Keratinocyte (primary cell): ENCODE data around the gene TACC3. TPM values are rescaled to one million over a fixed set of nuclear protein-coding genes. Genes with fewer than 3 reads are reported as not detected.
A peak's percentile ranks its signal among the peaks of the same experiment; 100 is the strongest.

Experiments used
- DNase-seq: peaks from one replicate; pipeline ENCODE4 v3.0.0-alpha.2; 2011; ENCODE audit warnings: low read depth, missing footprints, low spot score
- FAIRE-seq: peaks from 2 replicates; lab custom pipeline; 2011; peaks lifted over from hg19 to GRCh38; lab: Jason Lieb, UNC
- H2AFZ ChIP-seq: 2 replicates; pipeline ENCODE4 v1.6.0; 2012; ENCODE audit warnings: low read length, control low read depth, inconsistent platforms; ENCODE audit not compliant: control insufficient read depth
- H3K27ac ChIP-seq: 2 replicates; pipeline ENCODE4 v1.5.1; 2011; ENCODE audit warnings: low read length; ENCODE audit not compliant: control insufficient read depth, insufficient read depth
- H3K27me3 ChIP-seq: 3 replicates; pipeline ENCODE4 v1.6.0; 2011; ENCODE audit warnings: low read length; ENCODE audit not compliant: control insufficient read depth, insufficient read depth; ENCODE audit errors: extremely low read depth
- H3K36me3 ChIP-seq, 2 experiments: 2 replicates in 1 of 2; 3 replicates in 1 of 2; pipeline ENCODE4 v1.5.1; 2011; ENCODE audit warnings: low read length in 2 of 2, mild to moderate bottlenecking in 1 of 2; ENCODE audit not compliant: control insufficient read depth in 2 of 2, insufficient read depth in 2 of 2; ENCODE audit errors: extremely low read depth in 1 of 2
- H3K4me1 ChIP-seq: 3 replicates; pipeline ENCODE4 v1.5.1; 2011; ENCODE audit warnings: low read length; ENCODE audit not compliant: control insufficient read depth, insufficient read depth; ENCODE audit errors: extremely low read depth
- H3K4me2 ChIP-seq: 3 replicates; pipeline ENCODE4 v1.6.0; 2011; ENCODE audit warnings: low read depth, low read length; ENCODE audit not compliant: control insufficient read depth, insufficient read depth; ENCODE audit errors: extremely low read depth
- H3K4me3 ChIP-seq, 3 experiments: fragments of 200-600 bp in 1 of 3; sonication (generic) in 1 of 3; 2 replicates in 2 of 3; 3 replicates in 1 of 3; pipeline ENCODE4 v1.5.1; 2011 to 2016; ENCODE audit warnings: low read length in 3 of 3, mild to moderate bottlenecking in 3 of 3, control low read depth in 2 of 3, inconsistent platforms in 1 of 3, low read depth in 1 of 3, mixed read lengths in 1 of 3, mixed run types in 1 of 3, moderate library complexity in 1 of 3; ENCODE audit not compliant: control insufficient read depth in 2 of 3, insufficient read depth in 2 of 3; ENCODE audit errors: extremely low read depth in 1 of 3
- H3K79me2 ChIP-seq: 2 replicates; pipeline ENCODE4 v1.6.0; 2012; ENCODE audit warnings: low read length; ENCODE audit not compliant: control insufficient read depth, insufficient read depth
- H3K9ac ChIP-seq: 3 replicates; pipeline ENCODE4 v1.6.0; 2011; ENCODE audit warnings: low read length; ENCODE audit not compliant: control insufficient read depth, insufficient read depth; ENCODE audit errors: extremely low read depth
- H3K9me1 ChIP-seq: 3 replicates; pipeline ENCODE4 v1.6.0; 2011; ENCODE audit warnings: low read length; ENCODE audit not compliant: control insufficient read depth, insufficient read depth; ENCODE audit errors: extremely low read depth
- H3K9me3 ChIP-seq: 2 replicates; pipeline ENCODE4 v1.5.1; 2012; ENCODE audit warnings: low read depth, low read length; ENCODE audit not compliant: control insufficient read depth
- H4K20me1 ChIP-seq: 3 replicates; pipeline ENCODE4 v1.6.0; 2011; ENCODE audit warnings: low read length; ENCODE audit not compliant: control insufficient read depth, insufficient read depth; ENCODE audit errors: extremely low read depth
- CTCF ChIP-seq, 3 experiments: IDR thresholded peaks in 1 of 3; conservative IDR thresholded peaks in 1 of 3; optimal IDR thresholded peaks in 1 of 3; 2 replicates in 2 of 3; 3 replicates in 1 of 3; pipeline versions ENCODE3 to v1.5.1; 2011; ENCODE audit warnings: low read length in 3 of 3, mild to moderate bottlenecking in 3 of 3, moderate library complexity in 2 of 3, control low read depth in 1 of 3, inconsistent platforms in 1 of 3; ENCODE audit not compliant: insufficient read depth in 2 of 3; ENCODE audit errors: extremely low read depth in 1 of 3
- EZH2 ChIP-seq: IDR thresholded peaks from one replicate; pipeline ENCODE4 v1.6.1; 2012; ENCODE audit warnings: inconsistent platforms, mild to moderate bottlenecking, low read length, moderate library complexity
- dilution Hi-C: fragments of 300-500 bp; cut with MboI; formaldehyde crosslinking; loops from one replicate; pipeline ENCODE4 v1.7.0; 2020; ENCODE audit warnings: low sequenced_read_pairs; ENCODE audit not compliant: extremely low pct_ligation_motif_present
- polyA plus RNA-seq, 5 experiments: library from polyadenylated mRNA; depleted of rRNA in 3 of 5; stranded (reverse) in 3 of 5; stranded (forward) in 1 of 5; unstranded in 1 of 5; fragments of >200 nt; gene quantifications; 1 replicate in 1 of 5; 2 replicates in 3 of 5; 3 replicates in 1 of 5; pipeline versions ENCODE4 v1.2.1 to v1.2.3, GENCODE V29; 2011 to 2012; ENCODE audit warnings: missing spikeins in 2 of 5, low read depth in 1 of 5, low replicate concordance in 1 of 5

The TACC3 gene
- polyA plus RNA-seq, 1 donor (not counting 4 experiments of a cell fraction or from before 2014, with no cell fraction given) = 19.1 TPM

- H4K20me1 ChIP-seq = no peaks in the 10 kb centered on the region
- H3K4me1 ChIP-seq = peaks cover 46% of the 10 kb centered on the region
- FAIRE-seq = peak; percentile 96
- no peaks in the 10 kb centered on the region for H3K36me3 ChIP-seq
- DNase-seq = peak; percentile 76
- H3K9me1 ChIP-seq = no peaks in the 10 kb centered on the region
- H3K79me2 ChIP-seq = no peaks in the 10 kb centered on the region
- dilution Hi-C loops = no loop called here
- H3K4me3 ChIP-seq = no peak overlapping the region
- H3K27ac ChIP-seq = no peak overlapping the region
- no peak overlapping the region for H2AFZ ChIP-seq
- no peaks in the 10 kb centered on the region for H3K9me3 ChIP-seq
- no peaks in the 10 kb centered on the region for H3K27me3 ChIP-seq
- H3K9ac ChIP-seq = no peak overlapping the region
- TF ChIP-seq CTCF (optimal IDR thresholded peaks at IDR 0.05 in 1 of 3, IDR thresholded peaks at IDR 0.05 in 1 of 3, conservative IDR thresholded peaks at IDR 0.05 in 1 of 3; ENCODE audit: extremely low read depth in 1 of 3, insufficient read depth in 2 of 3, low read length in 3 of 3) (no peak), EZH2 (no peak)
- H3K4me2 ChIP-seq = peak overlapping the region; percentile 27
Observed at GRCh38 chr4:1775731-1776500, 54.6 kb downstream of the TACC3 start.

- no peak overlapping the region for H3K9ac ChIP-seq
- DNase-seq = no peak
Observed at GRCh38 chr4:1776521-1777161, 55.3 kb downstream of the TACC3 start.

More at GRCh38 chr4:1776521-1777161, 55.3 kb downstream of the TACC3 start:
- H3K4me1 ChIP-seq = peaks cover 40% of the 10 kb centered on the region
- FAIRE-seq = no peak
- no peaks in the 10 kb centered on the region for H3K9me1 ChIP-seq
- H3K4me2 ChIP-seq = no peak overlapping the region
- H3K27me3 ChIP-seq = no peaks in the 10 kb centered on the region
- H2AFZ ChIP-seq = no peak overlapping the region
- dilution Hi-C loops = no loop called here
- no peak overlapping the region for H3K4me3 ChIP-seq
- no peaks in the 10 kb centered on the region for H4K20me1 ChIP-seq
- no peaks in the 10 kb centered on the region for H3K9me3 ChIP-seq
- TF ChIP-seq CTCF (optimal IDR thresholded peaks at IDR 0.05 in 1 of 3, IDR thresholded peaks at IDR 0.05 in 1 of 3, conservative IDR thresholded peaks at IDR 0.05 in 1 of 3; ENCODE audit: extremely low read depth in 1 of 3, insufficient read depth in 2 of 3, low read length in 3 of 3) (no peak), EZH2 (no peak)
- H3K27ac ChIP-seq = no peak overlapping the region
- H3K36me3 ChIP-seq = no peaks in the 10 kb centered on the region
- no peaks in the 10 kb centered on the region for H3K79me2 ChIP-seq
